ENCODE measurements around the gene KCND3. TPM values are rescaled to one million over a fixed set of nuclear protein-coding genes. Genes with fewer than 3 reads are reported as not detected.

The KCND3 gene
- total and polyA plus RNA-seq, 2 donors from 2014 or later, result 1.2 to 12.6 TPM

DNA sequence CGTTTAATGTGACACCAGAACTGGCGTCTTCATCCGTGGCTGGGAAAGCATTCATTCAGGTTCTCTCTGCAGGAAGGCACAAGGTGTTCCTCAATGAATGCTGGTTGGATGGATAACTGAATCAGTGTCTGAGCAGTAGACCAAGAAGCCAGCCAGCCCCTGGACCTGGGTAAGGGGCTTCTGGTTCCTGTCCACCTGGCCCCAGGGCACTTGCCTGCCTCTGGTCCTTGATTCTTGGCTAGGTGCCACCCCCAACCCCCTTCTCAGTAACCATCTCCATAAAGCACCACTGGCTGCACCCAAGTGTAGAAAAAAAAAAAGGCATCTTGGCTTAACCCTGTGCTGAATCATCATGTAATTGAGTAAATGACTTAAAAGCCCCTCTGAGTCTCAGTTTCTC lies 59.1 kb downstream of the KCND3 start:
- TF ChIP-seq, protein P1, sequence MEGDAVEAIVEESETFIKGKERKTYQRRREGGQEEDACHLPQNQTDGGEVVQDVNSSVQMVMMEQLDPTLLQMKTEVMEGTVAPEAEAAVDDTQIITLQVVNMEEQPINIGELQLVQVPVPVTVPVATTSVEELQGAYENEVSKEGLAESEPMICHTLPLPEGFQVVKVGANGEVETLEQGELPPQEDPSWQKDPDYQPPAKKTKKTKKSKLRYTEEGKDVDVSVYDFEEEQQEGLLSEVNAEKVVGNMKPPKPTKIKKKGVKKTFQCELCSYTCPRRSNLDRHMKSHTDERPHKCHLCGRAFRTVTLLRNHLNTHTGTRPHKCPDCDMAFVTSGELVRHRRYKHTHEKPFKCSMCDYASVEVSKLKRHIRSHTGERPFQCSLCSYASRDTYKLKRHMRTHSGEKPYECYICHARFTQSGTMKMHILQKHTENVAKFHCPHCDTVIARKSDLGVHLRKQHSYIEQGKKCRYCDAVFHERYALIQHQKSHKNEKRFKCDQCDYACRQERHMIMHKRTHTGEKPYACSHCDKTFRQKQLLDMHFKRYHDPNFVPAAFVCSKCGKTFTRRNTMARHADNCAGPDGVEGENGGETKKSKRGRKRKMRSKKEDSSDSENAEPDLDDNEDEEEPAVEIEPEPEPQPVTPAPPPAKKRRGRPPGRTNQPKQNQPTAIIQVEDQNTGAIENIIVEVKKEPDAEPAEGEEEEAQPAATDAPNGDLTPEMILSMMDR (IDR thresholded peaks at IDR 0.05; ENCODE audit: borderline replicate concordance, extremely low read depth, insufficient read depth), result no peak
- intact Hi-C loops (cut with DNase I), result no loop called here
- no peak overlapping the region for H3K4me3 ChIP-seq (ENCODE audit: low read length in 3 of 3)
- no peaks in the 10 kb centered on the region for H3K9me3 ChIP-seq (ENCODE audit: control insufficient read depth in 2 of 3, insufficient read depth in 1 of 3, low read length in 3 of 3)
- H3K27ac ChIP-seq (ENCODE audit: low read depth in 2 of 2, low read length in 2 of 2), result no peak overlapping the region
- no peaks in the 10 kb centered on the region for H3K36me3 ChIP-seq (ENCODE audit: control insufficient read depth in 2 of 3, insufficient read depth in 3 of 3, low read length in 3 of 3)
- no peaks in the 10 kb centered on the region for H3K4me1 ChIP-seq (ENCODE audit: control insufficient read depth in 2 of 3, insufficient read depth in 2 of 3, low read depth in 1 of 3, low read length in 3 of 3)
- no peak overlapping the region for H3K9ac ChIP-seq (ENCODE audit: low read length in 3 of 3)
- DNase-seq (no peak), FAIRE-seq (no peak)
- H3K27me3 ChIP-seq (ENCODE audit: control insufficient read depth, insufficient read depth, low read length), result no peaks in the 10 kb centered on the region

DNA sequence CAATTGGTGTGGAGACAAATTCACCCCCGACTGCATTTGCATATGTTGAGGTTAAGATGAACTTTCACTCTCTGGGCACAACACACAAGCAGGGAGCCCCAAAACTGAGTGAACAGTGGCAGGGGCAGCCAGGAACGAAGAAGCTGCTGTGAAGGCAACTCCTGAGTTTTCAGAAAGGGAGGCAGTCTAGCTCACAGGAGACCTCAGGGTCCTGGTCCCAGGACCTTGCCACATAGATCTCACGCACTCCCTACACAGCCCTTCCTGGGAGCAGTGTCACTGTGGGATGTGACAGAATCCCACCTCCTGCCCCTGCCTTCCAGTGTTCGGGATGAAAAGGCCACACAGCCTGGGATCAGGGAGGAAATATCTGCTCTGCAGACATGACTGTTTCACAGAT lies 60.9 kb downstream of the KCND3 start:
- FAIRE-seq, result no peak

DNA sequence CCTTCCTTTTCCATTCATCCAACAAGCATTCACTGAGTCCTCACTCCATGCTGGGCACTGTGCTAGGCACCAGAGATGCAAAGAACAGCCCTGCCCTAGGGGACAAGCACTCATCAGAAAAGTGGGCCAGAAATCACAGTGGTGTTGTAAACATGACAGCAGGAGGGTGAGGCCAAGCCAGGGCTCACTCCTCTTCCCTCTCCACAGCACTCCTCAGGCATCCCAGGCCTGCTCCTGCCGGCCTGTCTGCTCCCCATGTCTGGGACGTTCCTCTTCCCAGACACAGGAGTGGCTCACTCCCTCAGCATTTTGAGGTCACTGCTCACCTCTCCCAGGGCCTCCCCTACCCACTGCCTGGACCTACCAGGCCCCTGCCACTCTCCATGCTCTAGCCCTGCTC lies 61.8 kb downstream of the KCND3 start:
- no peak overlapping the region for H3K4me3 ChIP-seq (ENCODE audit: low read length in 3 of 3)
- TF ChIP-seq, protein P1 (IDR thresholded peaks at IDR 0.05; ENCODE audit: borderline replicate concordance, extremely low read depth, insufficient read depth), result no peak
- no peak for FAIRE-seq
- no peak for DNase-seq
- no peaks in the 10 kb centered on the region for H3K4me1 ChIP-seq (ENCODE audit: control insufficient read depth in 2 of 3, insufficient read depth in 2 of 3, low read depth in 1 of 3, low read length in 3 of 3)
- no peak overlapping the region for H3K9ac ChIP-seq (ENCODE audit: low read length in 3 of 3)
- no peaks in the 10 kb centered on the region for H3K9me3 ChIP-seq (ENCODE audit: control insufficient read depth in 2 of 3, insufficient read depth in 1 of 3, low read length in 3 of 3)
- no peaks in the 10 kb centered on the region for H3K36me3 ChIP-seq (ENCODE audit: control insufficient read depth in 2 of 3, insufficient read depth in 3 of 3, low read length in 3 of 3)
- no peaks in the 10 kb centered on the region for H3K27me3 ChIP-seq (ENCODE audit: control insufficient read depth, insufficient read depth, low read length)
- intact Hi-C loops (cut with DNase I), result no loop called here
- no peak overlapping the region for H3K27ac ChIP-seq (ENCODE audit: low read depth in 2 of 2, low read length in 2 of 2)

More for the DNA sequence above, 60.9 kb downstream of the KCND3 start:
- Histone ChIP-seq H3K9me3 (ENCODE audit: control insufficient read depth in 2 of 3, insufficient read depth in 1 of 3, low read length in 3 of 3) (no peaks in the 10 kb centered on the region), H3K36me3 (ENCODE audit: control insufficient read depth in 2 of 3, insufficient read depth in 3 of 3, low read length in 3 of 3) (no peaks in the 10 kb centered on the region), H3K4me3 (ENCODE audit: low read length in 3 of 3) (no peak overlapping the region), H3K27ac (ENCODE audit: low read depth in 2 of 2, low read length in 2 of 2) (no peak overlapping the region), H3K4me1 (ENCODE audit: control insufficient read depth in 2 of 3, insufficient read depth in 2 of 3, low read depth in 1 of 3, low read length in 3 of 3) (no peaks in the 10 kb centered on the region), H3K9ac (ENCODE audit: low read length in 3 of 3) (no peak overlapping the region), H3K27me3 (ENCODE audit: control insufficient read depth, insufficient read depth, low read length) (no peaks in the 10 kb centered on the region)
- no peak for DNase-seq
- TF ChIP-seq, protein P1 (IDR thresholded peaks at IDR 0.05; ENCODE audit: borderline replicate concordance, extremely low read depth, insufficient read depth), result no peak
- intact Hi-C loops (cut with DNase I), result no loop called here

DNA sequence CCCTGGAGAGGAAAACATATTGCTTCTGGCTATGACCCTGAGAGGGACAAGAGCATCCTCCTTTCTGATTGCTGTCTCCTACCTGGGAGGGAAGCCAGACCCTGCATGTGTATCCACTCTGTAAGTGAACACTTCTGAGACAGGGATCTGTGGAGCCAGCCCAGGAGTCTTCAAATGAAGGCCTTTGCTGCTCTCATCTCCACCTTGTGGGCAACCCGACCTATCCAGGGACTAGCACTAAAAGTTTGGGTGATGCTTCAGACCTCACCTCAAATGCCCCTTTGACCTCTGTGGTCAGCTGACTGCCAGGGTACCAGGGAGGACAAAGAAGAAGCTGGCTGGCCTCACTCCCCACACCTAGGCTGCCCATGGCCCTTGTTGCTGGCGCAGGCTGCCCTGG lies 64.7 kb downstream of the KCND3 start:
- no peak overlapping the region for H3K4me3 ChIP-seq (ENCODE audit: low read length in 3 of 3)
- no peak overlapping the region for H3K27ac ChIP-seq (ENCODE audit: low read depth in 2 of 2, low read length in 2 of 2)
- no peaks in the 10 kb centered on the region for H3K36me3 ChIP-seq (ENCODE audit: control insufficient read depth in 2 of 3, insufficient read depth in 3 of 3, low read length in 3 of 3)
- H3K4me1 ChIP-seq (ENCODE audit: control insufficient read depth in 2 of 3, insufficient read depth in 2 of 3, low read depth in 1 of 3, low read length in 3 of 3), result peaks cover 0 to 2% (median 0%) of the 10 kb centered on the region in 3 donors
- H3K9ac ChIP-seq (ENCODE audit: low read length in 3 of 3), result no peak overlapping the region
- H3K9me3 ChIP-seq (ENCODE audit: control insufficient read depth in 2 of 3, insufficient read depth in 1 of 3, low read length in 3 of 3), result no peaks in the 10 kb centered on the region
- no peak for FAIRE-seq
- no peaks in the 10 kb centered on the region for H3K27me3 ChIP-seq (ENCODE audit: control insufficient read depth, insufficient read depth, low read length)
- intact Hi-C loops (cut with DNase I), result no loop called here
- DNase-seq, result no peak
- TF ChIP-seq, protein P1 (IDR thresholded peaks at IDR 0.05; ENCODE audit: borderline replicate concordance, extremely low read depth, insufficient read depth), result no peak

All from kidney (tissue), 14 donors.